GM21360 (cell line): ENCODE data around the gene IL11RA.
A peak's percentile ranks its signal among the peaks of the same experiment; 100 is the strongest.
"Not testable (repeated sequence)": the region's sequence is repeated elsewhere in the genome, so short reads cannot be mapped to it uniquely, and the experiment has no call there.

Experiments
- ATAC-seq: cut with Tn5 transposase; IDR thresholded peaks from one replicate; pipeline ENCODE4 v1.9.1; 2021; ENCODE audit warnings: mild to moderate bottlenecking, moderate library complexity; ENCODE audit not compliant: unreplicated experiment

The IL11RA gene

GRCh38 chr9:34628656-34629490 lies 23.1 kb upstream of the IL11RA start, which contains the start of gene ARID3C:
Gene ARID3C, minus strand, starts transcription at chr9:34629066. Its CDS starts 1,052 bp downstream, at chr9:34628014.
- ATAC-seq, result peak; percentile 51

- ATAC-seq, result no peak
These were observed 22.5 kb upstream of the IL11RA start for GRCh38 chr9:34629491-34629808.

DNA sequence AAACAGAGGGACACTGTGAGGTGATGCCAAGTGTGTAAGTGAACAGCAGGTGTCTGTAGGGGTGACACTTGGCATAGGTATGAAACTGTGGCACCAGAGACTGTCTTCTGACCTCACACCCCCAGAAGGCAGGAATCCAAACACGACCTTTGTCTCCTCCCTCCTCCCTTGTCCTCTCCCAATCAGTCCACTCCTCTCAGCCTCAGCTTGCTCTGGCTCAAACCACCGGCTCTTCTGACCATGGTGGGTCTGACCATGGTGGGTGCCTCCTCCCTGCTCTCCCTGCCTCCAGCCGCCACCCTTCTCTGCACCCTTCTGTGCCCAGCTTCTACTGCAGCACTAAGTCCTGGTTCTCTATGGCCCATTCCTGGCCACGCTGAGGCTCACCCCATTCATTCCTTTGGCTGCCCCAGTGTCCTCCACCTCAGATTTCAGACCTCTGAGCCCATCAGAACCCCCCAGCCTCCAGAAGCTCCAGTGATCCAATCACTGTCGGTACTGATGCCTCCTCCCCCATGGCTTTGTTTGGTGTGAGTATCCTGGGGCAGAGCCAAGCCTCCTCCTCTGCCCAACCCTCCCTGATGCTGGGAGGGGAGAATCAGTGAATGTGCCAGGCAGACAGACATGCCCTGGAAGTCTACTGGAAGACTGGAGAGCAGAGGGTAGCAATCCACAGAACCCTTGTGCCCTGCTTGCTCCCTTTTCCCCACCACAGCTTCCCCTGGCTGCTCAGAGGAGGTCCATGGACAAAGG lies 21.4 kb upstream of the IL11RA start:
- no peak for ATAC-seq

DNA sequence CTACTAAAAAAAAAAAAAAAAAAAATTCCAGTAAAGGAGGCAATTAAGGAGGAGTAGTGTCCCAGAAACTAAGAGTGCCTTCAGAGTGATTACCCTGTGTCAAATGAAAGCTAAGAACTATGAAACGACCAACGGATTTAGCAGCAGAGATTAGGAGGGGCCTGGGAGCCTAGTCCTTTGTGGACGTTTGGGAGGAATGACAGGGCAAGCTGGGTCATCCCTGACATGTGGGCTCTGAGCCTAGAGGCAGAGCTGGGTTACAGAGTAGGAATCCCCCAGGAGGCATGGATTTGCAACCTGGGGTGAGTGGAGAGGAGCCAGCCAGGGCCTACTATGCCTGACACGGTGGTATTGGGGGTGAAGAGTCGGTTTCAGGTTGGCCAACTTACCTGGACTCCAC lies 18.8 kb upstream of the IL11RA start:
- ATAC-seq, result no peak

DNA sequence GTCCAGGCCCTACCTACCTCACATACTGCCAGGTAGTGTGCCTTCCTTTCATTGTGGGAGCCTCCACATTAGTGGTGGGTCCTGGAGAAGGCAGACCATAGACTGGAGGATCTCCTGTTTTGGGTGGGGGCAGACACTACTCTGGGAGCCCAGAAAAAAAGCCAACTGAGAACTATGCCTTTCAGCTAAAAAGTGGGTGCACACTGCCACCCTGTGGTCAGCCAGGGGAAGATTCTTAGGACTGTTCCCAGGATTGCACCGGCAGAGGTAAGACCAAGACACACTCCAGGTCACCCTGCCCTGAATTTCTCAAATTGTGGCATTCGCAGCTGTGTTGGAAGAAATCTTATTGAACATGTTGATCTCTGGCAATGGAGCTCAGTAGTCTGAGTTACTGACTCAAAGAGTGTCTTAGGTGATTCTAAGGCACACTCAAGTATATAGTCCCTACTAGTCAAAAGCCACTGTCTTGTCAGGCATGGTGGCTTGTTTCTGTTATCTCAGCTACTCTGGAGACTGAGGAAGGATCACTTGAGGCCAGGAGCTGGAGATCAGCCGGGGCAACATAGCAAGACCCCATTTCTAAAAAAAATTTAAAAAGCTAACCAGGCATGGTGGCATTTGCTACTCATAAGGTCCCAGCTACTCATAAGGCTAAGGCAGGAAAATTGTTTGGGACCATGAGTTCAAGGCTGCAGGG lies 18.0 kb upstream of the IL11RA start:
- ATAC-seq, result no peak

- no peak for ATAC-seq
These were observed 17.3 kb upstream of the IL11RA start for GRCh38 chr9:34634551-34635248.

DNA sequence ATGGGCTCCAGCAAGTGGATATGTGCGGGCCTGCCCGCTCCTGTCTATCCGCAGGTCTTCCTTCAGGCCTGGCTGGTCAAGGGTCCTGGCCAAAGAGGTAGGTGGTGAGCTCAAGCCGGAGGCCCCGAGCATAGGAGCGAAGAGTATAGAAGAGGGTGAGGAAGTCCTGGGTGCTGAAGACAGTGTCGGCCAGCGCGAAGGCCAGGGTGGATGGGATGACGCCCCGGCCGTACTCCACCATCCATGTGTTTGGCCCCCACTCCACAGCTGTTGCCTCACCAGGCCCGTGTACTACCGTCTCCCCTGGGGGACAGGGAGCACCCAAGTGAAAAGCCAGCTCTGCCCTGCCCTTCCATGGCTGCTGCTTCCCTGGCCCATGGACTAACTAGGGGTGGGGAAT lies 16.4 kb upstream of the IL11RA start:
- ATAC-seq, result no peak

DNA sequence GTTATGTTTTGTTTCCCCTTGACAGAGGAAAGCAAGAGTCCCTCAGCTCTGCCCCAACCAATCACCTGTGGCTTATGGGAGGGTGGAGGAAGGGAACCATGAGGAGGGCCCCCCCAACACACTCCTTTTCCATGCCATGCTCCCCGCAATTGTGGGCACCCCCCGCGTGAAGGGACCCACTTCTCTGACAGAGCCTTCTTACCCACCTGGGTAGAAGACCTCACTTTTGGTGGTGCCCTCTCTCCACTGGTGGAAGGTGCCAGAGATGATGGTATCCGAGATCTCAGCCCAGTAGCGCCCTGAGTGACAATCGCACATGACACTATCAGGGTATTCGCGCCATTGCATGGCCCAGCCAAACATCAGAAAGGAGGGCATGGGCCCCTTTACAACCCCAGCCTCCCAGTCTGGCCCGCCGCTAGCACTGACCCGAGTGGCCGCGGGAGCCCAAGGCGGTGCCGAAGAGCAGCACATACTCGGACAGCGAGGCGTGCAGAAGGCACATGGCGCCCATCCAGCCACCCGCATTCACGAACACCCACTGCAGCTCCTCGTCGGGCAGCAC lies 15.1 kb upstream of the IL11RA start:
- ATAC-seq, result no peak

DNA sequence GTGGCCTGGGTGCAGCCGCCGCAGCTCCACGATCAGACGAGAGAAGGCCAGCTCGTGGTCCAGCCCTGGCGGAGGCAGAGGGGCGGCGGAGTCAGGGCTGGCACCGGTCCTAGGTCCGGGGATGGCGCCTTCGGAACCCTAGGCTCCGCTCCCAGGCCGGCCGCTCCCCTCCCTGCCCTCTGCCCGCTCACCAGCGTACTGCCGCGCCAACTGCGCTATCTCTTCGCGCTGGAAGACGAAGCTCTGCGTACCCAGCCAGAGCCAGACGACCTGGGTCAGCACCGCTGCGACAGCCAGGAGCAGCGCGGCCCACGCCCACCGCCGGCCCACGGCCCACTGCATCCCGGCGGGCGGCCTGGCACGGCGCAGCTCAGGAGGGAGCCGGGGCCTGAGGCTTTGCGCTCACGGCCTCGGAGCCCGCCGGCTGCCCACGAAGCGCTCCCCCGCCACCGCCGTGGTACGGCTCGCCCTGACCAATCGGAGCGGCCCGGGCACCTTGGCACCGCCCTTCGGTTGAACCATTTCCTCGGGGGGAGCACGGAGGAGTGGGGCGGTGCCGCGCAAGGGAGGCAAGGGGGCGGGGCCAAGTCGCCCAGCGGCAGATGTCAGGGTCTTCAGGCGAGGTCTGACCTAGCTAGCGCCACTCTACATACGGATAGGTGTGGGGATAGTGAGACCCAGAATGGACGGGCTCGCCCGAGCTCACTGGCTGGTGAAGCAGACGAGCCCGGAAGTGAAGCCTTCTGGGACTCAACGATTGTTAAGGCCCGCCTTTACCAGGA lies 14.4 kb upstream of the IL11RA start, which contains the start of gene SIGMAR1:
TSS of gene SIGMAR1 (minus strand) at position 432 of the 782 bp plus-strand sequence. CDS start at position 342, 90 bp downstream.
- peak; percentile 81 for ATAC-seq

- no peak for ATAC-seq
These were observed 13.9 kb upstream of the IL11RA start for GRCh38 chr9:34638138-34638445.

- ATAC-seq, result not testable (repeated sequence)
These were observed 12.7 kb upstream of the IL11RA start for GRCh38 chr9:34639322-34639721.

DNA sequence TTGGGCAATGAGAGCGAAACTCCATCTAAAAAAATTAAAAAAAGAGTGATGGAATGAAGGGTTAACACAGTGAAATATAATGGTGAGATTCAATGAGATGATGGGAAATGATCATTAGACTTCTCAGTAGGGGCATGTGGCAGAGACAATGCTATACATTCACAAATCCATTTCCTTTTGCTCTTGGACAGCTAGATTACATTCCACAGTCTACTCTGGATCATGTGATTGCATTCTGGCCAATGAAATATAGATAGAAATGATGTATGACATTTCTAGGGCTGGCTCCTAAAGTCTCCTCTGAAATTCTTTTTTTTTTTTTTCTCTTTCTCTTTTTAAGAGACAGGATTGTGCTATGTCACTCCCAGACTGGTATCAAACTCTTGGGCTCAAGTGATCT lies 9.3 kb upstream of the IL11RA start:
- ATAC-seq, result no peak

- ATAC-seq, result no peak
These were observed 7.1 kb upstream of the IL11RA start for GRCh38 chr9:34644766-34645314.

DNA sequence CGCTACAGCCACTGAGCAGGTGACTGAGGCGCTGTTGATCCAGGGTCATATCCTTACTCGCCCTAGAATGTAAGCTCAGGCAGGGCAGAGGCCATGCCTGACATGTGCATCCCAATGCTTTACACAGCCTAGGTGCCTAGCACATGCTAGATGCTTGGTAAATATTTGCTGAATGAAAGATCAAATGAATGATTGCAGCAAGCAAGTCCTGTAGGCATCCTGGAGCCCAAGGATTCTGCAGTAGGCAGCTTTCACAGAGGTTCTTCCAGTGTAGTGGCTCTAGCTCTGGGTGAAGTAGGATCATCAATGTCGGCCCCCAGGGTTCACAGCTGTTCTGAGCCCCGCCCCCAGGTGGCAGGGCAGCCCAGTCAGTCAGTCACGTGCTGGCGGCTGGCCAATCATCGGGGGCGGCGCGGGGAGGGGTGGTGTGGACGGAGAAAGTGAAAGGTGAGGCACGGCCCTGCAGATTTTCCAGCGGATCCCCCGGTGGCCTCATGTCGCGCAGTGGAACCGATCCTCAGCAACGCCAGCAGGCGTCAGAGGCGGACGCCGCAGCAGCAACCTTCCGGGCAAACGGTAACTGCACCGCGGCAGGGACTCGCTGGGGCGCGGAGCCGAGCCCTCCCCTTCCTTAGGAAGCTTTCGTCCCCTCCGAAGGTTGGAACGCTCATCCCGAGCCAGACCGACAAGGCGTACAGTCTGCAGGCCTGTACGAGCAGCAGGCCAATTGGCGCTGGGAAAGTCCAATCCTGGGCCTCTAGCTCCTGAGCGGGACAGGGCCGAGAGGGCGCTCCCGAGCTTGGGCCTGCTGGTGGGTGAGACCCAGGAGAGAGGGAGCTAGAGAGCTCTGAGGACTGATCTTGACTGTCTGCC lies 5.5 kb upstream of the IL11RA start, which contains the start of gene GALT:
TSS of gene GALT (plus strand) at position 465 of the 873 bp plus-strand sequence. CDS start at position 495, 30 bp downstream.
- peak; percentile 85 for ATAC-seq

DNA sequence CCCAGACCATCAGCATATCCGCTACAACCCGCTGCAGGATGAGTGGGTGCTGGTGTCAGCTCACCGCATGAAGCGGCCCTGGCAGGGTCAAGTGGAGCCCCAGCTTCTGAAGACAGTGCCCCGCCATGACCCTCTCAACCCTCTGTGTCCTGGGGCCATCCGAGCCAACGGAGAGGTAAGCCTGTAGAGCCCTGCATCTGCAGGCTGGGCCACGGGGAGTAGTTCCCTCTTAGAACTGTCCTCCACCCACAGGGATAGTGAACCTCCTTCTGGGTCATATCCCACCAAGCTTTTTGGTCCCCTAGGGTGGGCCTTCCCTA lies 4.9 kb upstream of the IL11RA start:
- no peak for ATAC-seq

DNA sequence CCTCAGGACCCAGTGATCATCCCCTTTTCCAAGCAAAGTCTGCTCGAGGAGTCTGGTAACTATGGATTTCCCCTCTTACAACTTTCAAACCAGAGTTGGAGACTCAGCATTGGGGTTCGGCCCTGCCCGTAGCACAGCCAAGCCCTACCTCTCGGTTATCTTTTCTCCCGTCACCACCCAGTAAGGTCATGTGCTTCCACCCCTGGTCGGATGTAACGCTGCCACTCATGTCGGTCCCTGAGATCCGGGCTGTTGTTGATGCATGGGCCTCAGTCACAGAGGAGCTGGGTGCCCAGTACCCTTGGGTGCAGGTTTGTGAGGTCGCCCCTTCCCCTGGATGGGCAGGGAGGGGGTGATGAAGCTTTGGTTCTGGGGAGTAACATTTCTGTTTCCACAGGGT lies 4.3 kb upstream of the IL11RA start:
- no peak for ATAC-seq

DNA sequence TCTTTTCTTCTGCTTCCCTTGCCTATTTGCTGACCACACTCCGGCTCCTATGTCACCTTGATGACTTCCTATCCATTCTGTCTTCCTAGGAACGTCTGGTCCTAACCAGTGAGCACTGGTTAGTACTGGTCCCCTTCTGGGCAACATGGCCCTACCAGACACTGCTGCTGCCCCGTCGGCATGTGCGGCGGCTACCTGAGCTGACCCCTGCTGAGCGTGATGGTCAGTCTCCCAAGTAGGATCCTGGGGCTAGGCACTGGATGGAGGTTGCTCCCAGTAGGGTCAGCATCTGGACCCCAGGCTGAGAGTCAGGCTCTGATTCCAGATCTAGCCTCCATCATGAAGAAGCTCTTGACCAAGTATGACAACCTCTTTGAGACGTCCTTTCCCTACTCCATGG lies 3.3 kb upstream of the IL11RA start:
- ATAC-seq, result no peak

DNA sequence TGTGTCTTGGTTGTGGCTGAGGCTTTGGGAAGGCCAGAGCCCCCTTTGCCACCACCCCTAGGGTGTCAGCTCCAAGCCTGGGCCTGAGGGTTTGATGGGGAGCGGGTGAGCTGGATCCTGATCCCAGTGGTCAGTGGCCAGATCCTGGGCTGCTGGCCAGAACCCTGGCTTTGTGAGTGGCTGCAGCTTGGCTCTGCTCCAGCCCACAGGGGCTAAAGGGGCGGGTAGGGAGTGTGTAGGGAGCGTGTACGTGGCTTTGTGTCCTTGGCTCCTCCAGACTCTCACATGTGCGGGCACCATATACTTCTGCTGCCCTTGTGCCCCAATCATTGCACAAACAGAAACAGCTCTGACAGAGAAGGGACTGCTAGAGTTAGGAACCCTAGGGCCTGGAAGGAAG lies 1.2 kb upstream of the IL11RA start:
- no peak for ATAC-seq

DNA sequence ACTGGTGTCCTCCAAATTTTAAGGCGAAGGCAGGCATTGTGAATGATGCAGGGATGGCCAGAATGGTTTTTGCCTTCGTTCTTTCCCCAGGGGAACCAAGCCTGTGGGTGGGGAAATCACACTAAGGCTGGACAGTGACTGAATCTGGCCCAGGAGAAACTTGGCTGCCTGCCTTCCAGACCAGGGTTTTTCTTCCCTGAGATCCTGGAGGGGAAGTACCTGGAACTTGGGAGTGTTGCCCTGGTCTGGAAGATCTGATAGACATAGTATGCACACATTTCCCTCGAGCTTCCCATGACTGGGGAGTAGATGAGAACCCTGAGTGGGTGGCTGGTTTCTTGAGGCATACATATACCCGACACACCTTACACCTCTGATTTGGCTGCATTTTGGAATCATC lies 664 bp upstream of the IL11RA start:
- ATAC-seq, result no peak
